ENCODE measurements around the gene RIMBP2. TPM values are rescaled to one million over a fixed set of nuclear protein-coding genes. Genes with fewer than 3 reads are reported as not detected.

RIMBP2 gene
- total RNA-seq, 3 donors from 2014 or later, result 2.3 to 5.9 (median 5.4) TPM

- no peak for ATAC-seq
- TF ChIP-seq CTCF (IDR thresholded peaks at IDR 0.05), result no peak
- intact Hi-C loops (cut with DNase I, micrococcal nuclease), result no loop called here
- Histone ChIP-seq H3K36me3 (ENCODE audit: low read depth) (no peaks in the 10 kb centered on the region), H3K4me3 (no peak overlapping the region), H3K9me3 (no peaks in the 10 kb centered on the region), H3K4me1 (ENCODE audit: low read depth) (no peaks in the 10 kb centered on the region)
- DNase-seq, result peak in 1 of 3 donors; percentile 19
Observed at GRCh38 chr12:130473266-130473665, 242.8 kb downstream of the RIMBP2 start.

GRCh38 chr12:130470969-130471368, 245.1 kb downstream of the RIMBP2 start:
- ATAC-seq (no peak), DNase-seq (no peak)
- TF ChIP-seq CTCF (IDR thresholded peaks at IDR 0.05), result no peak
- intact Hi-C loops (cut with DNase I, micrococcal nuclease), result no loop called here
- Histone ChIP-seq H3K4me1 (ENCODE audit: low read depth) (no peaks in the 10 kb centered on the region), H3K9me3 (peaks cover 9% of the 10 kb centered on the region), H3K4me3 (no peak overlapping the region), H3K36me3 (ENCODE audit: low read depth) (no peaks in the 10 kb centered on the region)

GRCh38 chr12:130469552-130469951, 246.5 kb downstream of the RIMBP2 start:
- H3K9me3 ChIP-seq, result peaks cover 9% of the 10 kb centered on the region
- no peak overlapping the region for H3K4me3 ChIP-seq
- TF ChIP-seq CTCF (IDR thresholded peaks at IDR 0.05), result no peak
- no peaks in the 10 kb centered on the region for H3K36me3 ChIP-seq (ENCODE audit: low read depth)
- DNase-seq (no peak), ATAC-seq (no peak)
- intact Hi-C loops (cut with DNase I, micrococcal nuclease), result no loop called here
- no peaks in the 10 kb centered on the region for H3K4me1 ChIP-seq (ENCODE audit: low read depth)

- peaks cover 9% of the 10 kb centered on the region for H3K9me3 ChIP-seq
- no peaks in the 10 kb centered on the region for H3K36me3 ChIP-seq (ENCODE audit: low read depth)
- ATAC-seq, result no peak
- intact Hi-C loops (cut with DNase I, micrococcal nuclease), result no loop called here
- TF ChIP-seq CTCF (IDR thresholded peaks at IDR 0.05), result no peak
- H3K4me1 ChIP-seq (ENCODE audit: low read depth), result no peaks in the 10 kb centered on the region
- no peak for DNase-seq
- no peak overlapping the region for H3K4me3 ChIP-seq
Observed at GRCh38 chr12:130468700-130469245, 247.3 kb downstream of the RIMBP2 start.

- TF ChIP-seq CTCF (IDR thresholded peaks at IDR 0.05), result no peak
- intact Hi-C loops (cut with DNase I, micrococcal nuclease), result no loop called here
Observed at GRCh38 chr12:130468186-130468585, 247.9 kb downstream of the RIMBP2 start.

GRCh38 chr12:130465626-130466025, 250.5 kb downstream of the RIMBP2 start:
- TF ChIP-seq CTCF (IDR thresholded peaks at IDR 0.05), result no peak
- Histone ChIP-seq H3K36me3 (ENCODE audit: low read depth) (no peaks in the 10 kb centered on the region), H3K4me1 (ENCODE audit: low read depth) (no peaks in the 10 kb centered on the region), H3K4me3 (no peak overlapping the region), H3K9me3 (peaks cover 9% of the 10 kb centered on the region)
- DNase-seq, result no peak
- no peak for ATAC-seq
- intact Hi-C loops (cut with DNase I, micrococcal nuclease), result no loop called here

More at GRCh38 chr12:130468186-130468585, 247.9 kb downstream of the RIMBP2 start:
- H3K9me3 ChIP-seq, result peaks cover 9% of the 10 kb centered on the region
- ATAC-seq, result no peak
- no peak overlapping the region for H3K4me3 ChIP-seq
- no peaks in the 10 kb centered on the region for H3K36me3 ChIP-seq (ENCODE audit: low read depth)
- DNase-seq, result peak in 1 of 3 donors; percentile 14
- H3K4me1 ChIP-seq (ENCODE audit: low read depth), result no peaks in the 10 kb centered on the region

Data from mucosa of descending colon (tissue), 3 donors.